Loucy (cell line): ENCODE data around the gene VTN.

Experiments
- CTCF ChIP-seq: fragments of 200-600 bp; sonication (generic); conservative IDR thresholded peaks from 2 replicates; pipeline ENCODE4 v1.5.1; 2014; ENCODE audit warnings: mild to moderate bottlenecking, antibody characterized with exemption, low read length
- EZH2phosphoT487 ChIP-seq: fragments of 200-600 bp; IDR thresholded peaks from 2 replicates; pipeline ENCODE4 v1.6.1; 2018; ENCODE audit warnings: antibody characterized with exemption, mild to moderate bottlenecking, moderate library complexity, borderline replicate concordance

- TF ChIP-seq EZH2phosphoT487 (no peak), CTCF (no peak)
Measured at GRCh38 chr17:28386391-28386790, 16.3 kb upstream of the VTN start.
